WI38 (cell line): ENCODE results near the gene XIRP1.

Experiments used
- H3K4me3 ChIP-seq: 2 replicates; pipeline ENCODE4 v1.5.1; 2011; ENCODE audit warnings: low read depth, mild to moderate bottlenecking, control low read depth, low read length
- TF ChIP-seq, protein P1 (sequence below): IDR thresholded peaks from 2 replicates; pipeline ENCODE4 v1.5.1; 2012; ENCODE audit warnings: low read depth, mild to moderate bottlenecking, control low read depth, low read length

XIRP1 gene

DNA sequence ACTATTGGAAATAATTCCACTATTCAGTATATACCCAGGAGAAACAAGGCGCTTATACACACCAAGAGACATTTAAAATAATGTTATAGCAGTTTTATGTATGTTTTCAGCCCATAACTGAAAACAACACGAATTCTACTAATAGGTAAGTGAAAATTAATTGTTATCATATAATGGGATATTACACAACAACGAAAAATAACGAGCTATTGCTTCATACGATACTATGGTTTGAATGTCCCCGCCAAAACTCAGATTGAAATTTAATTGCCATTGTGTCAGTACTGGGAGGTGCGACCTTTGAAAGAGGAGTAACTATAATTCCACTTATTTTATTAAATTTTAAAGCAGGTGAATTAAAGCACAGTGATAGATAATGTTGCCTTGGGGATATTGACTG is 35.0 kb downstream of the XIRP1 start:
- H3K4me3 ChIP-seq: no peak overlapping the region
- TF ChIP-seq, protein P1, sequence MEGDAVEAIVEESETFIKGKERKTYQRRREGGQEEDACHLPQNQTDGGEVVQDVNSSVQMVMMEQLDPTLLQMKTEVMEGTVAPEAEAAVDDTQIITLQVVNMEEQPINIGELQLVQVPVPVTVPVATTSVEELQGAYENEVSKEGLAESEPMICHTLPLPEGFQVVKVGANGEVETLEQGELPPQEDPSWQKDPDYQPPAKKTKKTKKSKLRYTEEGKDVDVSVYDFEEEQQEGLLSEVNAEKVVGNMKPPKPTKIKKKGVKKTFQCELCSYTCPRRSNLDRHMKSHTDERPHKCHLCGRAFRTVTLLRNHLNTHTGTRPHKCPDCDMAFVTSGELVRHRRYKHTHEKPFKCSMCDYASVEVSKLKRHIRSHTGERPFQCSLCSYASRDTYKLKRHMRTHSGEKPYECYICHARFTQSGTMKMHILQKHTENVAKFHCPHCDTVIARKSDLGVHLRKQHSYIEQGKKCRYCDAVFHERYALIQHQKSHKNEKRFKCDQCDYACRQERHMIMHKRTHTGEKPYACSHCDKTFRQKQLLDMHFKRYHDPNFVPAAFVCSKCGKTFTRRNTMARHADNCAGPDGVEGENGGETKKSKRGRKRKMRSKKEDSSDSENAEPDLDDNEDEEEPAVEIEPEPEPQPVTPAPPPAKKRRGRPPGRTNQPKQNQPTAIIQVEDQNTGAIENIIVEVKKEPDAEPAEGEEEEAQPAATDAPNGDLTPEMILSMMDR: no peak

DNA sequence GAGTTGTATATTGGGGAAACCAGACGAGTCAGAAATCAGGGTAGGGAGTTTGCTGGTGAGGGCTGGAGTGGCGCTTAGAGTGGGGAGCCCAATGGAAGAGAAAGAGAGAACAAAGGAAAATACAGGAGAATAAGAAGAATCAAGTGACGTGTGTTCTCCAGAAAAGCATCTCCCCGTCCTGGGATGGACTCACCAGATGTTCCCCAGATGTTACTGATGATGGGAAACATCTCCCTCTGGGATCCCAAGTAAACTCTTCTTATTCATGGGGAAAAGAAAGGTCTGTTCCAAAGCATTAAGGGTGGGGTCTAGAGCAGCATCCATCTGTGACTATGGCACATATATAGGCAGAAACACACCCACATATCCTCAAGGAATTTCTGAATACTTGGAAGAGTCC is 36.0 kb downstream of the XIRP1 start:
- no peak overlapping the region for H3K4me3 ChIP-seq
- TF ChIP-seq, protein P1: no peak

DNA sequence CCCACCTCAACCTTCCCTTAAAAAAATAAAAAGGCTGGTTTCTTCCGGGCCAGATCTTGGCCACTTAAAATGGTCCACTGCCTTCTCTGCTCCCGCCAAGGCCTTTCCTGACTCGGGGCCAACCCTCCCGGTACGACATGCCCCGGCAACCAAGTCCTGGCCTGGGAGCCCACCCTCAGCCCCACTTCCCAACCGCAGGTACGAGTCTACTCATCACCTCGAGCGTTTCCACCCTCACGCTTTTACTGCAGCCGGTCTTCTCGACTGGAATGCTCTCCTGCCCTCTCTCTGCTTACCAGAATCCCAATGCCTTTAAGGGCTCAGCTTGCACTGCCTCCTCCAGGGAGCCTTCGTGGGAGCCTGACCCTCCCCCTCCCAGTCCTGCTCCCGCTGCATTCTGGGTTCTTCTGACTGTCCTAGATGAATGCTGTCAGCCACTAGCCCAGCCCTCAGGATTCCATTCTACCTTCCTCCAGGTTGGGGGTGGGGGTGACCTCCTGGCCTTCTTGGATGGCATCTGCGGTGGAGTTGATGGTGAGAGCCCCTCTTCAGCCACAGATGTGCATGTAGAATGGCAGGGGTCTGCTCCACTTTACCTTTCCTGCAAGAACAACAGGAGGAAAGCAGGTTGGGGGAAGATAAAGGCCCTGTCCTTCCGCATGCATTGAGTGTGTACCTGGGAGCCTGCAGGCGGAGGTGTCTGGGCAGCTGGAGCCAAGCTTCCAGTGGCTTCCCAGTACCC is 37.9 kb downstream of the XIRP1 start:
- TF ChIP-seq, protein P1: no peak
- H3K4me3 ChIP-seq: no peak overlapping the region

DNA sequence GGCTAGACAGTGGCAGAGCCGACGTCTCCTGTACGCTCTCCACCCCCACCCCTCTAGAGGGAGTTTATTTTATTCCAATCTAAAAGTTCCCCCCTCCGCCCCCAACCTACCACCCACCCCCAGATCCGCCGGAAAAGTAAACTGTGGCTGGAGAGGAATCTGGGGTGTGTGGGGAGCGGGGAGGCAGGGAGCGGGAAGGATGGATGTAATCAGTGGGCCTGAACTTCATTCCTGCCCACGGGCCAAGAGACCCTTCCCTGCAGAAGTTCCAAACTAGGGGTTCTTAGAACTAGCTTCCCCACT is 38.5 kb downstream of the XIRP1 start:
- H3K4me3 ChIP-seq: peak overlapping the region; percentile 42
- TF ChIP-seq, protein P1: no peak

DNA sequence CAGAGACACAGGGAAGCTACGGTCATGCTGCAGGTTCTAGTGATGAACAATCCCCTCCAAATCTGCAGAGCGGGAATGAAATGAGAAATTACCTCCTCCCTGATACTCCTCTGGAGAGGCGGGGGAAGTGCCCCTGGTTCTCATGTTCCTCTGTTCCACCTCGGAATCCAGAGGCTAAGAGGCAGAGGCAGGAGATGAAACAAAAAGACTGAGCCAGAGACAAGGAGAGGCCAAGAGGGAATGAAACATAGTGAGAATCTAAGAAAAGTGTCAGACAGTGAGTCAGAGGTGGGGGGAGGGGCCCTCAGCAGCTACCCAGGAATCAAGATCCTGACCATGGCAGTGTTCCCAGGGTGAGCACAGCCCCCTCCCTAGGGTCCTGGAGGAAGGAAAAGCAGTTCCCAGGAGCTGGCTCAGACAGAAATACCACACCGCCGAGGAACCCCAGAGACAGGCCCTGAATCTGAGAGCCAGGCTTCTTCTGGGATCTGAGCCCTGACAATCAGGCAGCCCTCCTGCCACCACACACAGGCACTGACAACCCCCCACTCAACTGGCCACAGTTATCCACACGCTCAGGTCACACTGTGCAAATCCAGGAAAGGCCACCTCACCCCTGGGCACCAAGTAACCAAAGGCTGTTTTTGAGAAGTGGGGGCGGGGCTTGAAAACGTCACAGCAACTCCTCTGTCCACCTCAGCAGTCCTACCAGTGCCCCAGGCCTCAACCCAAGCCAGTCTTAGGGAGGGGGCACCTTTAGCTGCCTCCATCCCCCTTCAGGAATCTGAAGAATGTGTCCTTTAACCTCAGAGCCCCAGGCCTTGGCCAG is 41.4 kb downstream of the XIRP1 start:
- H3K4me3 ChIP-seq: peak overlapping the region; percentile 89
- TF ChIP-seq, protein P1: no peak

DNA sequence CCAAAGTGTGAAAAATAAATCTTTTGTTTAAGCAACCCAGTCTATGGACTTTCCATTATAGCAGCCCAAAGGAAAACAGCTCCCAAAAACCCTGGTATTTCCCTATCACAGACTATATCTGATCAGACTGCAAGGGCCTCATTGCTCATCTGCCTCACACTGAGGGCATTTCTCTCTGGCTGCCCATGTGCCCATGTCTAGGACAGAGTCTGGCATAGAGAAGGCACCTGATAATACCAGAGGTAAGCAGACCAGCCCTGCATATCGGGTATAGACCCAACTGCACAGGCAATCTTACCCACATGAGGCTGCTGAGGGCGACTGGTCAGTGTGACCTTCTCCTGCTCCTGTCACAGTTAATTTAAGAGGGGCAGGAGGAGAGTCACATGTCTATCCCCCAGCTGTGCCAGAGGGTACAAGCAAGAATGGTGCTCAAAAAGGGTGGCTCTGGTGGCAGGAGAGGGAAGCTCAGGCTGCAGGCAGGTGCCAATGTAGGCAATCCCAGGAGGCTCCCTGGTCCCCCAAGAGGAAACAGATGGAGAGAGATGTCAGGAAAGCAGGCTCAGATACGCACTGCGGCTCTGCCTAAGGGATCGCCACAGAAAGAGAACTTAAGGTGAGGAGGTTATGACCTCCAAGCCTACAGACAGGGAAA is 42.1 kb downstream of the XIRP1 start:
- H3K4me3 ChIP-seq: peak overlapping the region; percentile 89
- TF ChIP-seq, protein P1: no peak
